GM23248 (cell line): ENCODE data around the gene ZNF195.

Experiments
- EZH2 ChIP-seq: fragments of 200-600 bp; sonication (generic); IDR thresholded peaks from 2 replicates; pipeline ENCODE4 v1.6.1; 2018; ENCODE audit warnings: antibody characterized with exemption, mild to moderate bottlenecking; ENCODE audit not compliant: insufficient read depth, poor library complexity, severe bottlenecking
- EZH2phosphoT487 ChIP-seq: fragments of 200-600 bp; sonication (generic); IDR thresholded peaks from 2 replicates; pipeline ENCODE4 v1.6.1; 2018; ENCODE audit warnings: antibody characterized with exemption, moderate library complexity, mild to moderate bottlenecking, low read depth; ENCODE audit not compliant: insufficient read depth

DNA sequence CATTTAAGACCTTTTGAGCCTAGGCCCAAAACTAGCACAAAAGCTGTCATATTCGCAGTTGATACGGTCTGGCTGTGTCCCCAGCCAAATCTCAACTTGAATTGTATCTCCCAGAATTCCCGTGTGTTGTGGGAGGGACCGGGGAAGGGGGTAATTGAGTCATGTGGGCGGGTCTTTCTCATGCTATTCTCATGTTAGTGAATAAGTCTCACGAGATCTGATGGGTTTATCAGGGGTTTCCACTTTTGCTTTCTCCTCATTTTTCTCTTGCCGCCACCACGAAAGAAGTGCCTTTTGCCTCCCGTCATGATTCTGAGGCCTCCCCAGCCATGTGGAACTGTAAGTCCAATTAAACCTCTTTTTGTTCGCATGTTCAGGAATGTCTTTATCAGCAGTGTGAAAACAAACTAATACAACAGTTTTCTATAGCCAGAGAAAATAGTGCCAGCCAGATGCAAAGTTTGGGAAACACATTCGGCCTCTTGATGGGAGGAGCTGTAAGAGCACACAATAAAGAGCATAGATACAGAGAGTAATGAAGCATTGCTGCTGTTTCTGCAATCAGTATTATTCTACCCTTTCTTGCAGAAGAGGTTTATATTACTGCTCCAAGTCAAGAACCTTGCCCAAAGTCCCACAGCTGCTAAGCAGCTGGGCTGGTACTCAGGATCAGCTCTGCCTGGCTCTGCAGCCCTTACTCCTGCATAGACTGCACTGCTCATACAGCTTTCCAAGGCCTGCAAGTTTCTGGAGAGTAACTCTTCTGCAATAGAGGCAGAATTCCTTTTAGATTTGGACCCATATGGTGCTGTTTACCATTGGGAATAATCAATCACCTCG lies 2.0 kb upstream of the ZNF195 start:
- TF ChIP-seq EZH2phosphoT487 (no peak), EZH2 (no peak)
